WTC11 (cell line): Measurements from ENCODE around the gene CCDC141. TPM values are rescaled to one million over a fixed set of nuclear protein-coding genes. Genes with fewer than 3 reads are reported as not detected.

Experiments
- ATAC-seq: fragments of 200-7000 bp; cut with Tn5 transposase; 2 replicates; pipeline ENCODE4 v1.10.0; 2021; ENCODE audit warnings: mild to moderate bottlenecking, moderate library complexity
- CTCF ChIA-PET: fragments of 300-600 bp; sonication (Branson Sonifier 250); formaldehyde crosslinking; loops from one replicate; lab custom pipeline; 2021; ENCODE audit warnings: antibody characterized with exemption; lab: Charles Lee
- POLR2A ChIA-PET: fragments of 350-600 bp; sonication (Branson Sonifier 250); formaldehyde crosslinking; loops from one replicate; lab custom pipeline; 2021; ENCODE audit warnings: antibody characterized with exemption; lab: Charles Lee
- DNase-seq: peaks from one replicate; pipeline ENCODE4 v3.0.0; 2021; ENCODE audit warnings: low spot score
- H3K27ac Mint-ChIP-seq: 2 replicates; pipeline ENCODE4 v1.8.0; 2021; ENCODE audit warnings: mixed read lengths
- H3K27me3 Mint-ChIP-seq: 2 replicates; pipeline ENCODE4 v1.8.0; 2021; ENCODE audit warnings: low read depth, mild to moderate bottlenecking, moderate library complexity, mixed read lengths
- H3K36me3 Mint-ChIP-seq: 2 replicates; pipeline ENCODE4 v1.8.0; 2021; ENCODE audit warnings: mixed read lengths
- H3K4me1 Mint-ChIP-seq: 2 replicates; pipeline ENCODE4 v1.8.0; 2022; ENCODE audit warnings: mixed read lengths
- H3K4me3 Mint-ChIP-seq: 2 replicates; pipeline ENCODE4 v1.8.0; 2021; ENCODE audit warnings: mild to moderate bottlenecking, moderate library complexity, mixed read lengths
- H3K9me3 Mint-ChIP-seq: 2 replicates; pipeline ENCODE4 v1.8.0; 2021; ENCODE audit warnings: mixed read lengths
- AFF4 ChIP-seq: sonication (generic); formaldehyde crosslinking; IDR thresholded peaks from 2 replicates; pipeline ENCODE4 v1.8.1; 2023; ENCODE audit warnings: mild to moderate bottlenecking, missing genetic modification reagents, borderline replicate concordance
- AR ChIP-seq: fragments of 250-450 bp; sonication (Bioruptor Pico); IDR thresholded peaks from 2 replicates; pipeline ENCODE4 v1.9.0; 2021; ENCODE audit warnings: mild to moderate bottlenecking
- ARID4B ChIP-seq: sonication (generic); formaldehyde crosslinking; IDR thresholded peaks from 2 replicates; pipeline ENCODE4 v1.8.0; 2023; ENCODE audit warnings: missing genetic modification reagents, mild to moderate bottlenecking, borderline replicate concordance
- ATF1 ChIP-seq: sonication (generic); formaldehyde crosslinking; IDR thresholded peaks from 2 replicates; pipeline ENCODE4 v1.8.1; 2023; ENCODE audit warnings: mild to moderate bottlenecking, moderate library complexity, missing genetic modification reagents
- E2F1 ChIP-seq: sonication (generic); formaldehyde crosslinking; IDR thresholded peaks from 2 replicates; pipeline ENCODE4 v1.8.0; 2022; ENCODE audit warnings: mild to moderate bottlenecking, missing genetic modification reagents
- ELF4 ChIP-seq: sonication (generic); formaldehyde crosslinking; IDR thresholded peaks from 2 replicates; pipeline ENCODE4 v1.8.1; 2022; ENCODE audit warnings: low read depth, mild to moderate bottlenecking, moderate library complexity, missing genetic modification reagents
- FOXJ3 ChIP-seq: sonication (generic); formaldehyde crosslinking; IDR thresholded peaks from 2 replicates; pipeline ENCODE4 v1.9.0; 2021; ENCODE audit warnings: missing genetic modification reagents, mild to moderate bottlenecking, borderline replicate concordance
- FOXP1 ChIP-seq: sonication (generic); formaldehyde crosslinking; IDR thresholded peaks from 2 replicates; pipeline ENCODE4 v1.8.0; 2022; ENCODE audit warnings: missing genetic modification reagents, mild to moderate bottlenecking, moderate library complexity, borderline replicate concordance
- FOXP4 ChIP-seq: sonication (generic); formaldehyde crosslinking; IDR thresholded peaks from 2 replicates; pipeline ENCODE4 v1.8.0; 2022; ENCODE audit warnings: mild to moderate bottlenecking, missing genetic modification reagents
- GRHL2 ChIP-seq: fragments of 250-450 bp; sonication (Bioruptor Pico); IDR thresholded peaks from 2 replicates; pipeline ENCODE4 v1.8.0; 2022; ENCODE audit warnings: mild to moderate bottlenecking, moderate library complexity; ENCODE audit not compliant: insufficient replicate concordance, severe bottlenecking
- JUN ChIP-seq: sonication (generic); formaldehyde crosslinking; IDR thresholded peaks from 2 replicates; pipeline ENCODE4 v1.8.0; 2023; ENCODE audit warnings: mild to moderate bottlenecking, missing genetic modification reagents
- KAT7 ChIP-seq: sonication (generic); formaldehyde crosslinking; IDR thresholded peaks from 2 replicates; pipeline ENCODE4 v1.8.1; 2023; ENCODE audit warnings: missing genetic modification reagents, mild to moderate bottlenecking, borderline replicate concordance
- MYBL2 ChIP-seq: sonication (generic); formaldehyde crosslinking; IDR thresholded peaks from 2 replicates; pipeline ENCODE4 v1.8.1; 2023; ENCODE audit warnings: mild to moderate bottlenecking, moderate library complexity, missing genetic modification reagents
- RELA ChIP-seq: sonication (generic); formaldehyde crosslinking; IDR thresholded peaks from 2 replicates; pipeline ENCODE4 v1.8.1; 2022; ENCODE audit warnings: missing genetic modification reagents, mild to moderate bottlenecking, borderline replicate concordance
- ZNF317 ChIP-seq: sonication (generic); formaldehyde crosslinking; IDR thresholded peaks from 2 replicates; pipeline ENCODE4 v1.8.1; 2023; ENCODE audit warnings: low read depth, mild to moderate bottlenecking, moderate library complexity, missing genetic modification reagents, borderline replicate concordance
- ZNF416 ChIP-seq: fragments of 250-450 bp; sonication (Bioruptor Pico); IDR thresholded peaks from 2 replicates; pipeline ENCODE4 v1.9.0; 2021; ENCODE audit warnings: mild to moderate bottlenecking, inconsistent platforms
- ZNF423 ChIP-seq: fragments of 250-450 bp; sonication (Bioruptor Pico); IDR thresholded peaks from 2 replicates; pipeline ENCODE4 v2.1.2; 2022; ENCODE audit warnings: mild to moderate bottlenecking, moderate library complexity
- total RNA-seq: library from RNA; stranded (reverse); gene quantifications from 3 replicates; pipeline ENCODE4 v1.2.3, GENCODE V29; 2021
- TF ChIP-seq, protein P1 (sequence below): sonication (generic); formaldehyde crosslinking; IDR thresholded peaks from 2 replicates; pipeline ENCODE4 v1.8.0; 2022; ENCODE audit warnings: mild to moderate bottlenecking, missing genetic modification reagents
- TF ChIP-seq, protein P2 (sequence below): sonication (generic); formaldehyde crosslinking; IDR thresholded peaks from 2 replicates; pipeline ENCODE4 v1.8.1; 2023; ENCODE audit warnings: mild to moderate bottlenecking, missing genetic modification reagents

The CCDC141 gene
- total RNA-seq, 1 experiment from 2014 or later: 8.5 TPM

GRCh38 chr2:178844269-178844668 is 205.7 kb downstream of the CCDC141 start (continued):
- TF ChIP-seq ARID4B (CRISPR knock-in tag) (no peak), ATF1 (CRISPR knock-in tag) (no peak), AFF4 (CRISPR knock-in tag) (no peak), FOXJ3 (CRISPR knock-in tag) (no peak), JUN (CRISPR knock-in tag) (no peak)
- TF ChIP-seq, protein P1, sequence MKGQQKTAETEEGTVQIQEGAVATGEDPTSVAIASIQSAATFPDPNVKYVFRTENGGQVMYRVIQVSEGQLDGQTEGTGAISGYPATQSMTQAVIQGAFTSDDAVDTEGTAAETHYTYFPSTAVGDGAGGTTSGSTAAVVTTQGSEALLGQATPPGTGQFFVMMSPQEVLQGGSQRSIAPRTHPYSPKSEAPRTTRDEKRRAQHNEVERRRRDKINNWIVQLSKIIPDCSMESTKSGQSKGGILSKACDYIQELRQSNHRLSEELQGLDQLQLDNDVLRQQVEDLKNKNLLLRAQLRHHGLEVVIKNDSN (CRISPR knock-in tag): no peak

DNA sequence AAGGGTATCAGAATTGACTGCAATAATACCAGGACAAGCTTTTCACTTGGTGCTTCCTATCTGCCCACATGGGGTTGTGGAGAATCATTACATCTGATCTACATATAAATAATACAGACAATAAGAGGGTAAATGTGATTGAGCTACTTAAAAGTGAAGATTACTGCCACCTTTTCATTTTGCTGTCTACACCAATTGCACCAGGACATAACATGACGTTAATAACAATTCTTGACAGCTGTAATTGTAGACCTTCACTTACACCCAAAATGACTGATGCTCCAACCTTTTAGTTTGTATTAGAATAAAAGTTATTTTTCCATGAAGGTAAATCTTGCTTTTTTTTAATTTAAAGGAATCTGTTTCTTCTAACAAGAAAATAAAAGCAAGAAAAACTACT is 206.2 kb downstream of the CCDC141 start:
- Mint-ChIP-seq H3K9me3 (peaks cover 14% of the 10 kb centered on the region), H3K36me3 (peaks cover 20% of the 10 kb centered on the region), H3K4me1 (peaks cover 42% of the 10 kb centered on the region), H3K27me3 (peaks cover 3% of the 10 kb centered on the region), H3K27ac (no peak overlapping the region), H3K4me3 (no peak overlapping the region)
- ChIA-PET CTCF (no interaction called here), POLR2A (interaction anchor here (1.0 kb wide), 1 partner anchor 16 kb away, joined by 3 read pairs; no protein-coding TSS in a partner anchor)
- DNase-seq (no peak), ATAC-seq (no peak)
- TF ChIP-seq E2F1 (CRISPR knock-in tag) (no peak), FOXP1 (CRISPR knock-in tag) (no peak), ZNF423 (CRISPR knock-in tag) (no peak), ZNF317 (CRISPR knock-in tag) (no peak), KAT7 (CRISPR knock-in tag) (no peak), MYBL2 (no peak), RELA (CRISPR knock-in tag) (no peak), GRHL2 (CRISPR knock-in tag) (no peak), ELF4 (CRISPR knock-in tag) (no peak), FOXP4 (CRISPR knock-in tag) (no peak), ZNF416 (no peak), AR (CRISPR knock-in tag) (no peak)
- TF ChIP-seq, protein P2, sequence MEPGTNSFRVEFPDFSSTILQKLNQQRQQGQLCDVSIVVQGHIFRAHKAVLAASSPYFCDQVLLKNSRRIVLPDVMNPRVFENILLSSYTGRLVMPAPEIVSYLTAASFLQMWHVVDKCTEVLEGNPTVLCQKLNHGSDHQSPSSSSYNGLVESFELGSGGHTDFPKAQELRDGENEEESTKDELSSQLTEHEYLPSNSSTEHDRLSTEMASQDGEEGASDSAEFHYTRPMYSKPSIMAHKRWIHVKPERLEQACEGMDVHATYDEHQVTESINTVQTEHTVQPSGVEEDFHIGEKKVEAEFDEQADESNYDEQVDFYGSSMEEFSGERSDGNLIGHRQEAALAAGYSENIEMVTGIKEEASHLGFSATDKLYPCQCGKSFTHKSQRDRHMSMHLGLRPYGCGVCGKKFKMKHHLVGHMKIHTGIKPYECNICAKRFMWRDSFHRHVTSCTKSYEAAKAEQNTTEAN (CRISPR knock-in tag): no peak
